Measurements from ENCODE around the gene MYCN.

DNA sequence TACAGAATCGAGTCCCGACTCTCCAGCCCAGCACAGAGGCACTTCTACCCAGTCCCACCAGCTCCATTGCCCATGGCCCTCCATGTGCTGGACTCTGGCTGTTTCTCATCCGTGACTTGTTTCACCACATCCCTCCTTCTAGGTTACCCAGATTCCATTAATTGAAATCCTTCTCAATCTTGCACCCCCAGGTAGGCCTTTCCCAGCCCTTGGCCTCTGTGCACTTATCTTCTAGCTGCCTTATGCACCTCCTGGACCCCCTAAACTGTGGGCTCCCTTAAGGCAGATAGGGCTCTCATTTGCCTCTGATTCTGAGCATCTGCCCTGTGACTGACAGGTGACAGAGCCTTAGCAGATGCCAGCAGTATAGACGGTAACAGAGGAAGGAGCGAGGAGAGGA, 9.2 kb downstream of the MYCN start:
- TF ChIP-seq EZH2 (IDR thresholded peaks at IDR 0.05) (no peak), POLR2AphosphoS5 (IDR thresholded peaks at IDR 0.05; ENCODE audit: borderline replicate concordance, low read depth, low read length) (no peak), FOXP2 (optimal IDR thresholded peaks at IDR 0.05; ENCODE audit: control extremely low read depth, extremely low read length, insufficient read depth) (no peak)

Measured in SK-N-MC (cell line).